DMS53 treated with DMSO at 0.1 percent for 48 hours (cell line): ENCODE measurements around the gene CD27.
A peak's percentile ranks its signal among the peaks of the same experiment; 100 is the strongest.
"Not testable (repeated sequence)": the region's sequence is repeated elsewhere in the genome, so short reads cannot be mapped to it uniquely, and the experiment has no call there.

Experiments used
- DNase-seq: peaks from one replicate; lab custom pipeline; 2025; ENCODE audit not compliant: unreplicated experiment; lab: John Stamatoyannopoulos, UW

Gene CD27

GRCh38 chr12:6461401-6462233 is 16.9 kb downstream of the CD27 start:
- no peak for DNase-seq

DNA sequence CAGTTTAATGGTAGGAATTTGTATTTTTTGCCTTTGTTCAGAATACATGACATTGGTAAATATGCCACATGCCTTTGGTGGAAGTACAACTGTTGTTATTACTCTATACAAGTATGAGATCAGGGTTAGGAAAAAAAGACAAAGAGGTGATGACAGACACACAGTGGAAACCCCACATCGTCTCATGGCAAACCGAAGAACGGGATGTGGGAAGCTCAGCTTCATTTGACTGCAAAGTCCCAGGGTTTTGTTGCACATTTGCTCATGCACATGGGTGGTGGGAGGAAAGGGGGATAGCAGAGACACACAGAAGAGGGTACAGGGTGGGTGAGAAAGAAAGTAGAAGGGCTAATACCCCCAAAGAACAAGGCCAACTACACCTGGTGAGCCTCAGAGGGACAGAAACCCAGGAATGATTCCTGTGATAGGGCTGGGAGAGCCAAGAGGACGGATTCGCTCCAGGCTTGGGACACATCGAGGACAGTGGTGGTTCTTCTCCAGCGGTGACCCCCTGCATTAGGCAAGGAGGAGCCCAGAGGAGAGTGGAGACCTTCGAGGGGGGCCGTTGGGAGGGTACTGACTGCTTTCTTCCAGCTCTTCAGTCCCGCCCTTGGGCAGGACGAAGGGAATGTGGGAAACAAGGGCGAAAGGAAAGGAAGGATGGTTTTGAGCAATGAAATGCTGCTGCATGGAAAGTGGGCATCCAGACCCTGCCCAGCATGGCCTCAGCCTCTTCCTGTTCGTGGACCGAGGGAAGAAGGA is 17.7 kb downstream of the CD27 start:
- DNase-seq, result no peak

DNA sequence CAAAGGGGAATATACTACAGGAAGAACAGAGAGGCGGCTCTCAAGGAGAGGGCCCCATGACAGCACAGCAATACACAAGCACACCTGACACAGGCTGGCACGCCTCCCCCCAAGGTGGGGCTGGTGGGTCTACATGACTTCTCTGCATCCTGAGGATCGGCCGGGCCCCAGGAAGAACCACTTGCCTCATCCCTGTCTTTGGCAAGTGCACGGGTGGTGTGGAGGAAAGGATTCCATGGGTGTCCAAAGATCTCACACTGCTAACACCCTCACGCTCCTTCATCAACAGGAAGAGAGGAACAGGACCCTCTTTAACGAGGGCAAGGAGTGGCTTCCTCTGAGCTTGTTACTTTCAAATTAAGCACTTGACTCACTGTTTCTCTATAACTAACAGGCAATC is 18.5 kb downstream of the CD27 start:
- no peak for DNase-seq

- DNase-seq, result no peak
Observed at GRCh38 chr12:6463858-6464257, 19.1 kb downstream of the CD27 start.

- no peak for DNase-seq
Observed at GRCh38 chr12:6464531-6464930, 19.8 kb downstream of the CD27 start.

DNA sequence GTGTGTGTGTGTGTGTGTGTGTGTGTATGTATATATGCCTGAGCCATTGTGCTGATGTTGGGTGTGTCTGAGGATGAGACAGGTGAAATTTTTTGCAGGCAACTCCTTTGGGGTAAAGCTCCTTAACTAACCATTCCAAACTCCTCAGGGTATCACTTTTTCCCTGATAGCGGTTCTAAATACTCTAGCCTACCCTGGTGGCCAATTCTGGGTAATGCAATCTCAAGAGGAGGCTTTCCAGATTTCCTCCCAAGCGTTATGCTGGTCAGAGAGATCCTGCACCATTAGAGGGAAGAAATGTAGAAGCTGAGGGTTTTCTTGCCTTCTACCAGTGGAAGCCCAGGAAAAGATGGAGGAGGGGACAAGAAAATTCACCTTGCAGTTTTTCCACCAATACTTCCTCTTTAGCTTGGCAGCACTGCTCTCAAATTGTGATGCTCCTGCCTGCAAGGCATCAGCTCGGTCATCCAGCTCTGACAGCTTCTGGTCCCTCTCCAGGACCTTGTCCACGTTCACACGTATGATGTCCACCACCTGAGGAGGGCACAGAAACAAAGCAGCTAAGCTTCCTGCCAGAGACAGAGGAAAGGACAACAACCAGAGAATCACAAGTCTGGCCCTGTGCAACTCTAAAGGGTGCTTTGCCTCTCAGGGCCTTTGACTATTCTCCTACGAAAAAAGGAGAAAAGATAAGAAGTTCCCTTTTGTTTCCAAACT is 20.9 kb downstream of the CD27 start:
- DNase-seq, result peak; percentile 90

GRCh38 chr12:6466184-6466573 is 21.4 kb downstream of the CD27 start:
- DNase-seq, result no peak

GRCh38 chr12:6466751-6467150 is 22.0 kb downstream of the CD27 start:
- DNase-seq, result not testable (repeated sequence)

GRCh38 chr12:6467571-6468282 is 23.0 kb downstream of the CD27 start:
- DNase-seq, result not testable (repeated sequence)

GRCh38 chr12:6468283-6468575 is 23.5 kb downstream of the CD27 start:
- DNase-seq, result no peak

- DNase-seq, result no peak
Observed at GRCh38 chr12:6469092-6469491, 24.3 kb downstream of the CD27 start.

- no peak for DNase-seq
Observed at GRCh38 chr12:6469609-6470374, 25.0 kb downstream of the CD27 start.

GRCh38 chr12:6470375-6471163 is 25.8 kb downstream of the CD27 start, which contains the start of gene VAMP1:
Gene VAMP1 (minus strand): TSS chr12:6470677. CDS start chr12:6470531, 146 bp downstream.
- DNase-seq, result peak; percentile 100

- DNase-seq, result no peak
Observed at GRCh38 chr12:6471989-6472360, 27.2 kb downstream of the CD27 start.

DNA sequence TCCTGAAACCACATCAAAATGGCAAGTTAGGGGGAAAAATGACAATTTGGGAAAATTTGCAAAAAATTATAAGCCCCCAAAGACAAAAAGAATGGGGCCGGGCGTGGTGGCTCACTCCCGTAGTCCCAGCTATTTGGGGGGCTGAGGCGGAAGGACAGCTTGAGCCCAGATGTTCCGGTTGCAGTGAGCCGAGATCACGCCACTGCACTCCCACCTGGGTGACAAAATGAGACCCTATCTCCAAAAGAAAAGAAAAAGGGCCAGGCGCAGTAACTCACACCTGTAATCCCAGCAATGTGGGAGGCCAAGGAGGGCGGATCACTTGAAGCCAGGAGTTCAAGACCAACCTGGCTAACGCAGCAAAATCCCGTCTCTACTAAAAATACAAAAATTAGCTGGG is 27.7 kb downstream of the CD27 start:
- DNase-seq, result no peak

GRCh38 chr12:6475233-6475975 is 30.6 kb downstream of the CD27 start:
- DNase-seq, result not testable (repeated sequence)

- DNase-seq, result no peak
Observed at GRCh38 chr12:6476489-6476888, 31.7 kb downstream of the CD27 start.

- DNase-seq, result not testable (repeated sequence)
Observed at GRCh38 chr12:6477601-6478377, 33.0 kb downstream of the CD27 start.
